A673 (cell line): ENCODE results near the gene RIMS4.

Experiments used
- EZH2 ChIP-seq: fragments of 200-600 bp; sonication (generic); IDR thresholded peaks from 2 replicates; pipeline ENCODE4 v1.6.1; 2017; ENCODE audit warnings: borderline replicate concordance, low read depth, mild to moderate bottlenecking, mixed read lengths, antibody characterized with exemption, low read length; ENCODE audit not compliant: poor library complexity, severe bottlenecking
- TF ChIP-seq, protein P1 (sequence below): fragments of 300-800, 200-600 bp; sonication (generic); conservative IDR thresholded peaks from 2 replicates; pipeline ENCODE4 v1.5.1; 2017; ENCODE audit warnings: low read depth, mild to moderate bottlenecking, antibody characterized with exemption, low read length, moderate library complexity, mixed read lengths

DNA sequence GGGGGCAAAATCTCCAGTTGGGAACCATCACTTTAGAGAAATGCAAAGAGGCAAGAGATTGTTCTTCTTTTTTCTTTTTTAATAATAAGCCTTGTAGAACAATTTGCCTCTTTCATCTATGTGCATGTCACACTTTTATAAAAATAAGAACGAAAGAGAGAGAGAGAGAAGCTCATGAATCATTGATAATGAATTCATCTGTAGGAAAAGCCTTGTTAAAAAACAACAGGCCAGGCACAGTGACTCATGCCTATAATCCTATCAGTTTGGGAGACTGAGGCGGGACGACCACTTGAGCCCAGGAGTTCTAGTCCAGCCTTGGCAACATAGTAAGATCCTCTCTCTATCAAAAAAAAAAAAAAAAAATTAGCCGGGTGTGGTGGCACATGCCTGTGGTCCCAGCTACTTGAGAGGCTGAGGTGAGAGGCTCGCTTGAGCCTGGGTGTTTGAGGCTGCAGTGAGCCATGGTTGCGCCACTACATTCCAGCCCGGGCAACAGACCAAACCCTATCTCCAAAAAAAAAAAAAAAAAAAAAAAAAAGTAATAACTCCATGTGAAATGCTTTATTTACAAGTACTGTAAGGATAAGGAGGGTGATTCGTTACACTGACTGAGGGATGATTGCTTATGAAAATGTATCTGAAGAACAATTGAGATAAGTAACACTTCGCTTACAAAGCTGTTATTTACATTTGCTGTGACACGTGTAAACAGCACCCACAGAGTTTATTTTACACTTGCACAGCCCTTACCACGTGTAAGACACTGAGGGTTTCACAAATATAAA, 89.2 kb downstream of the RIMS4 start:
- TF ChIP-seq, protein P1, sequence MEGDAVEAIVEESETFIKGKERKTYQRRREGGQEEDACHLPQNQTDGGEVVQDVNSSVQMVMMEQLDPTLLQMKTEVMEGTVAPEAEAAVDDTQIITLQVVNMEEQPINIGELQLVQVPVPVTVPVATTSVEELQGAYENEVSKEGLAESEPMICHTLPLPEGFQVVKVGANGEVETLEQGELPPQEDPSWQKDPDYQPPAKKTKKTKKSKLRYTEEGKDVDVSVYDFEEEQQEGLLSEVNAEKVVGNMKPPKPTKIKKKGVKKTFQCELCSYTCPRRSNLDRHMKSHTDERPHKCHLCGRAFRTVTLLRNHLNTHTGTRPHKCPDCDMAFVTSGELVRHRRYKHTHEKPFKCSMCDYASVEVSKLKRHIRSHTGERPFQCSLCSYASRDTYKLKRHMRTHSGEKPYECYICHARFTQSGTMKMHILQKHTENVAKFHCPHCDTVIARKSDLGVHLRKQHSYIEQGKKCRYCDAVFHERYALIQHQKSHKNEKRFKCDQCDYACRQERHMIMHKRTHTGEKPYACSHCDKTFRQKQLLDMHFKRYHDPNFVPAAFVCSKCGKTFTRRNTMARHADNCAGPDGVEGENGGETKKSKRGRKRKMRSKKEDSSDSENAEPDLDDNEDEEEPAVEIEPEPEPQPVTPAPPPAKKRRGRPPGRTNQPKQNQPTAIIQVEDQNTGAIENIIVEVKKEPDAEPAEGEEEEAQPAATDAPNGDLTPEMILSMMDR = no peak
- no peak for TF ChIP-seq EZH2
